Neural progenitor cell (in vitro differentiated cells): Measurements from ENCODE around the gene SSX2IP. TPM values are rescaled to one million over a fixed set of nuclear protein-coding genes. Genes with fewer than 3 reads are reported as not detected.

Experiments
- DNase-seq: peaks from one replicate; pipeline ENCODE4 v3.0.0-alpha.2; 2016; ENCODE audit warnings: low spot score
- H2AFZ ChIP-seq: fragments of 200-600 bp; sonication (generic); replicated peaks from 2 replicates; pipeline ENCODE4 v1.6.1; 2016; ENCODE audit warnings: antibody characterized with exemption
- H3F3A ChIP-seq: fragments of 200-600 bp; sonication (generic); 2 replicates; pipeline ENCODE4 v1.6.1; 2016; ENCODE audit warnings: antibody characterized with exemption, low read depth
- H3K27ac ChIP-seq: fragments of 200-600 bp; sonication (generic); 2 replicates; pipeline ENCODE4 v1.5.1; 2016; ENCODE audit warnings: mild to moderate bottlenecking
- H3K27me3 ChIP-seq: fragments of 200-600 bp; sonication (generic); 2 replicates; pipeline ENCODE4 v1.6.1; 2016; ENCODE audit warnings: mild to moderate bottlenecking, moderate library complexity
- H3K36me3 ChIP-seq: fragments of 200-600 bp; sonication (generic); 2 replicates; pipeline ENCODE4 v1.5.1; 2016
- H3K4me1 ChIP-seq: fragments of 200-600 bp; sonication (generic); 2 replicates; pipeline ENCODE4 v1.6.1; 2016; ENCODE audit warnings: mixed run types
- H3K4me2 ChIP-seq: fragments of 200-600 bp; sonication (generic); 2 replicates; pipeline ENCODE4 v1.6.1; 2016
- H3K4me3 ChIP-seq: fragments of 200-600 bp; sonication (generic); 2 replicates; pipeline ENCODE4 v1.5.1; 2016
- H3K79me2 ChIP-seq: fragments of 200-600 bp; sonication (generic); 2 replicates; pipeline ENCODE4 v1.6.1; 2016; ENCODE audit warnings: low read depth
- H3K9ac ChIP-seq: fragments of 200-600 bp; sonication (generic); 2 replicates; pipeline ENCODE4 v1.6.1; 2016
- H3K9me3 ChIP-seq: fragments of 200-600 bp; sonication (generic); 2 replicates; pipeline ENCODE4 v1.5.1; 2016; ENCODE audit warnings: low read depth
- H4K20me1 ChIP-seq: fragments of 200-600 bp; sonication (generic); 2 replicates; pipeline ENCODE4 v1.6.1; 2016; ENCODE audit warnings: low read depth
- H3K27ac Mint-ChIP-seq: 3 replicates; pipeline ENCODE4 v1.8.0; 2021; ENCODE audit warnings: mixed read lengths
- H3K27me3 Mint-ChIP-seq: 2 replicates; pipeline ENCODE4 v1.8.0; 2022; ENCODE audit warnings: low read depth, mild to moderate bottlenecking, inconsistent platforms, moderate library complexity, mixed read lengths; ENCODE audit not compliant: insufficient read depth
- H3K36me3 Mint-ChIP-seq: 3 replicates; pipeline ENCODE4 v1.8.0; 2021; ENCODE audit warnings: mixed read lengths
- H3K4me1 Mint-ChIP-seq: 3 replicates; pipeline ENCODE4 v1.8.0; 2021; ENCODE audit warnings: mixed read lengths
- H3K4me3 Mint-ChIP-seq: 3 replicates; pipeline ENCODE4 v1.8.0; 2021; ENCODE audit warnings: mild to moderate bottlenecking, moderate library complexity, mixed read lengths
- H3K9me3 Mint-ChIP-seq: 3 replicates; pipeline ENCODE4 v1.8.0; 2020; ENCODE audit warnings: mixed read lengths
- CTCF ChIP-seq: fragments of 200-600 bp; sonication (generic); IDR thresholded peaks from 2 replicates; pipeline ENCODE4 v1.5.1; 2017; ENCODE audit warnings: antibody characterized with exemption, mild to moderate bottlenecking
- EZH2 ChIP-seq: fragments of 200-600 bp; sonication (generic); IDR thresholded peaks from 2 replicates; pipeline ENCODE4 v1.6.1; 2017; ENCODE audit warnings: antibody characterized with exemption, mild to moderate bottlenecking, moderate library complexity
- EZH2phosphoT487 ChIP-seq: fragments of 200-600 bp; sonication (generic); IDR thresholded peaks from 2 replicates; pipeline ENCODE4 v1.6.1; 2017; ENCODE audit warnings: antibody characterized with exemption
- total RNA-seq: library from RNA; depleted of rRNA; stranded (reverse); fragments of >200 nt; gene quantifications from 2 replicates; pipeline ENCODE4 v1.2.3, GENCODE V29; 2015; ENCODE audit warnings: low replicate concordance

Gene SSX2IP
- total RNA-seq, 1 donor from 2014 or later, result 54.1 TPM

DNA sequence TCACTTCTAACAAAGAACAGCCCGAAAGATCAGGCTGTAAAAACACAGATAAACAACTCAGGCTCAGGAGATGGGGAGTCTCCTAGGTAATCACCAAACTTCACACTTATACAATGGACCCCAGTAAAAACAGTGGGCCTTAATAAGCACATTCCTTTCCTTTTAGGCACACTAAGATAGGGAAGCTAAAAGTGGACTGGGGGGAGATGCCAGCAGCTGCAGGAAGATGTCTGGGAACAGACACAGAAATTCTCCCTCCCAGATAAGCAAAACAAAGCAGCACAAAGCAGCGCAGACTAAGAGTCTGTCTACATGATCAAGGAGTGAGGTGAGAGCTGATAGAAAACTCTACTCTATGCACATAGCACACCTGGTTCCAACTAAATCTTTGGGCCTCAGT, 87.0 kb downstream of the SSX2IP start:
- TF ChIP-seq EZH2, result no peak
- no peak for TF ChIP-seq EZH2phosphoT487
- H4K20me1 ChIP-seq, result no peaks in the 10 kb centered on the region
- no peak overlapping the region for H2AFZ ChIP-seq
- H3K9ac ChIP-seq, result no peak overlapping the region
- Mint-ChIP-seq H3K4me3 (no peak overlapping the region), H3K27ac (no peak overlapping the region), H3K4me1 (no peaks in the 10 kb centered on the region), H3K9me3 (peaks cover 47% of the 10 kb centered on the region), H3K27me3 (peaks cover 2% of the 10 kb centered on the region), H3K36me3 (peaks cover 5% of the 10 kb centered on the region)
- H3K4me1 ChIP-seq, result peaks cover 7% of the 10 kb centered on the region
- H3F3A ChIP-seq, result no peaks in the 10 kb centered on the region
- H3K4me2 ChIP-seq, result no peak overlapping the region
- no peaks in the 10 kb centered on the region for H3K36me3 ChIP-seq
- H3K9me3 ChIP-seq, result peaks cover 23% of the 10 kb centered on the region
- H3K79me2 ChIP-seq, result no peaks in the 10 kb centered on the region
- H3K27me3 ChIP-seq, result no peaks in the 10 kb centered on the region
- H3K27ac ChIP-seq, result no peak overlapping the region
- DNase-seq, result no peak
- H3K4me3 ChIP-seq, result no peak overlapping the region

GRCh38 chr1:84600796-84601195, 89.5 kb downstream of the SSX2IP start:
- Mint-ChIP-seq H3K9me3 (peaks cover 37% of the 10 kb centered on the region), H3K4me1 (no peaks in the 10 kb centered on the region), H3K27me3 (peaks cover 2% of the 10 kb centered on the region), H3K4me3 (no peak overlapping the region), H3K27ac (no peak overlapping the region), H3K36me3 (peaks cover 3% of the 10 kb centered on the region)
- no peaks in the 10 kb centered on the region for H3F3A ChIP-seq
- DNase-seq, result no peak
- no peak overlapping the region for H2AFZ ChIP-seq
- peaks cover 8% of the 10 kb centered on the region for H3K4me1 ChIP-seq
- peaks cover 12% of the 10 kb centered on the region for H3K9me3 ChIP-seq
- no peaks in the 10 kb centered on the region for H3K36me3 ChIP-seq
- no peak overlapping the region for H3K4me2 ChIP-seq
- no peak for TF ChIP-seq EZH2phosphoT487
- TF ChIP-seq CTCF, result no peak
- no peak for TF ChIP-seq EZH2
- H3K79me2 ChIP-seq, result no peaks in the 10 kb centered on the region
- H4K20me1 ChIP-seq, result no peaks in the 10 kb centered on the region
- H3K27ac ChIP-seq, result no peak overlapping the region
- no peaks in the 10 kb centered on the region for H3K27me3 ChIP-seq
- no peak overlapping the region for H3K4me3 ChIP-seq
- no peak overlapping the region for H3K9ac ChIP-seq

GRCh38 chr1:84598846-84599741, 91.2 kb downstream of the SSX2IP start:
- H3K4me3 ChIP-seq, result no peak overlapping the region
- H3K79me2 ChIP-seq, result no peaks in the 10 kb centered on the region
- DNase-seq, result no peak
- no peaks in the 10 kb centered on the region for H3F3A ChIP-seq
- no peak overlapping the region for H3K9ac ChIP-seq
- no peak for TF ChIP-seq EZH2
- no peak for TF ChIP-seq CTCF
- TF ChIP-seq EZH2phosphoT487, result no peak
- H3K27me3 Mint-ChIP-seq, result peaks cover 5% of the 10 kb centered on the region
- no peak overlapping the region for H3K27ac Mint-ChIP-seq
- no peak overlapping the region for H3K4me3 Mint-ChIP-seq
- H3K36me3 Mint-ChIP-seq, result no peaks in the 10 kb centered on the region
- H3K4me1 Mint-ChIP-seq, result no peaks in the 10 kb centered on the region
- H3K9me3 Mint-ChIP-seq, result peaks cover 21% of the 10 kb centered on the region
- no peak overlapping the region for H3K4me2 ChIP-seq
- no peaks in the 10 kb centered on the region for H3K36me3 ChIP-seq
- no peaks in the 10 kb centered on the region for H4K20me1 ChIP-seq
- no peaks in the 10 kb centered on the region for H3K27me3 ChIP-seq
- no peaks in the 10 kb centered on the region for H3K9me3 ChIP-seq
- H2AFZ ChIP-seq, result no peak overlapping the region
- H3K4me1 ChIP-seq, result peaks cover 8% of the 10 kb centered on the region
- H3K27ac ChIP-seq, result no peak overlapping the region

- Mint-ChIP-seq H3K4me1 (no peaks in the 10 kb centered on the region), H3K4me3 (no peak overlapping the region), H3K27ac (no peak overlapping the region), H3K36me3 (no peaks in the 10 kb centered on the region), H3K9me3 (peaks cover 15% of the 10 kb centered on the region), H3K27me3 (peaks cover 5% of the 10 kb centered on the region)
- Histone ChIP-seq H3K79me2 (no peaks in the 10 kb centered on the region), H3F3A (no peaks in the 10 kb centered on the region), H3K4me2 (no peak overlapping the region), H3K4me3 (no peak overlapping the region), H2AFZ (no peak overlapping the region), H3K4me1 (peaks cover 8% of the 10 kb centered on the region), H3K27me3 (no peaks in the 10 kb centered on the region), H3K27ac (no peak overlapping the region), H3K36me3 (no peaks in the 10 kb centered on the region), H4K20me1 (no peaks in the 10 kb centered on the region), H3K9ac (no peak overlapping the region), H3K9me3 (no peaks in the 10 kb centered on the region)
- no peak for DNase-seq
- no peak for TF ChIP-seq EZH2
- no peak for TF ChIP-seq EZH2phosphoT487
- no peak for TF ChIP-seq CTCF
Measured at GRCh38 chr1:84598418-84598817, 91.8 kb downstream of the SSX2IP start.
